MM.1S (cell line): ENCODE measurements around the gene MYLK4.

Experiments used
- EZH2 ChIP-seq: fragments of 300-600 bp; sonication (generic); optimal IDR thresholded peaks from 2 replicates; pipeline ENCODE3; 2017; ENCODE audit warnings: low read depth, mild to moderate bottlenecking, antibody characterized with exemption, low read length, mixed read lengths
- EZH2phosphoT487 ChIP-seq: fragments of 300-600 bp; sonication (generic); IDR thresholded peaks from 2 replicates; pipeline ENCODE4 v1.6.1; 2018; ENCODE audit warnings: antibody characterized with exemption, low read length
- TF ChIP-seq, protein P1 (sequence below): fragments of 300-600 bp; sonication (generic); IDR thresholded peaks from 2 replicates; pipeline ENCODE4 v1.5.1; 2016; ENCODE audit warnings: antibody characterized with exemption, low read length, mixed read lengths

- TF ChIP-seq, protein P1, sequence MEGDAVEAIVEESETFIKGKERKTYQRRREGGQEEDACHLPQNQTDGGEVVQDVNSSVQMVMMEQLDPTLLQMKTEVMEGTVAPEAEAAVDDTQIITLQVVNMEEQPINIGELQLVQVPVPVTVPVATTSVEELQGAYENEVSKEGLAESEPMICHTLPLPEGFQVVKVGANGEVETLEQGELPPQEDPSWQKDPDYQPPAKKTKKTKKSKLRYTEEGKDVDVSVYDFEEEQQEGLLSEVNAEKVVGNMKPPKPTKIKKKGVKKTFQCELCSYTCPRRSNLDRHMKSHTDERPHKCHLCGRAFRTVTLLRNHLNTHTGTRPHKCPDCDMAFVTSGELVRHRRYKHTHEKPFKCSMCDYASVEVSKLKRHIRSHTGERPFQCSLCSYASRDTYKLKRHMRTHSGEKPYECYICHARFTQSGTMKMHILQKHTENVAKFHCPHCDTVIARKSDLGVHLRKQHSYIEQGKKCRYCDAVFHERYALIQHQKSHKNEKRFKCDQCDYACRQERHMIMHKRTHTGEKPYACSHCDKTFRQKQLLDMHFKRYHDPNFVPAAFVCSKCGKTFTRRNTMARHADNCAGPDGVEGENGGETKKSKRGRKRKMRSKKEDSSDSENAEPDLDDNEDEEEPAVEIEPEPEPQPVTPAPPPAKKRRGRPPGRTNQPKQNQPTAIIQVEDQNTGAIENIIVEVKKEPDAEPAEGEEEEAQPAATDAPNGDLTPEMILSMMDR: no peak
- no peak for TF ChIP-seq EZH2
- no peak for TF ChIP-seq EZH2phosphoT487
Measured at GRCh38 chr6:2752477-2753109, 1.9 kb upstream of the MYLK4 start.
